Activated T-helper 9 cell treated with anti-CD3 and anti-CD28 coated beads, Interleukin-2, amount 50 U/mL, for 16 hours (primary cell): ENCODE measurements around the gene CENPE.
"Not testable (repeated sequence)": the region's sequence is repeated elsewhere in the genome, so short reads cannot be mapped to it uniquely, and the experiment has no call there.

Experiments
- DNase-seq: peaks from one replicate; pipeline ENCODE4 v3.0.0-alpha.2; 2020; ENCODE audit warnings: low read depth

The CENPE gene, protein sequence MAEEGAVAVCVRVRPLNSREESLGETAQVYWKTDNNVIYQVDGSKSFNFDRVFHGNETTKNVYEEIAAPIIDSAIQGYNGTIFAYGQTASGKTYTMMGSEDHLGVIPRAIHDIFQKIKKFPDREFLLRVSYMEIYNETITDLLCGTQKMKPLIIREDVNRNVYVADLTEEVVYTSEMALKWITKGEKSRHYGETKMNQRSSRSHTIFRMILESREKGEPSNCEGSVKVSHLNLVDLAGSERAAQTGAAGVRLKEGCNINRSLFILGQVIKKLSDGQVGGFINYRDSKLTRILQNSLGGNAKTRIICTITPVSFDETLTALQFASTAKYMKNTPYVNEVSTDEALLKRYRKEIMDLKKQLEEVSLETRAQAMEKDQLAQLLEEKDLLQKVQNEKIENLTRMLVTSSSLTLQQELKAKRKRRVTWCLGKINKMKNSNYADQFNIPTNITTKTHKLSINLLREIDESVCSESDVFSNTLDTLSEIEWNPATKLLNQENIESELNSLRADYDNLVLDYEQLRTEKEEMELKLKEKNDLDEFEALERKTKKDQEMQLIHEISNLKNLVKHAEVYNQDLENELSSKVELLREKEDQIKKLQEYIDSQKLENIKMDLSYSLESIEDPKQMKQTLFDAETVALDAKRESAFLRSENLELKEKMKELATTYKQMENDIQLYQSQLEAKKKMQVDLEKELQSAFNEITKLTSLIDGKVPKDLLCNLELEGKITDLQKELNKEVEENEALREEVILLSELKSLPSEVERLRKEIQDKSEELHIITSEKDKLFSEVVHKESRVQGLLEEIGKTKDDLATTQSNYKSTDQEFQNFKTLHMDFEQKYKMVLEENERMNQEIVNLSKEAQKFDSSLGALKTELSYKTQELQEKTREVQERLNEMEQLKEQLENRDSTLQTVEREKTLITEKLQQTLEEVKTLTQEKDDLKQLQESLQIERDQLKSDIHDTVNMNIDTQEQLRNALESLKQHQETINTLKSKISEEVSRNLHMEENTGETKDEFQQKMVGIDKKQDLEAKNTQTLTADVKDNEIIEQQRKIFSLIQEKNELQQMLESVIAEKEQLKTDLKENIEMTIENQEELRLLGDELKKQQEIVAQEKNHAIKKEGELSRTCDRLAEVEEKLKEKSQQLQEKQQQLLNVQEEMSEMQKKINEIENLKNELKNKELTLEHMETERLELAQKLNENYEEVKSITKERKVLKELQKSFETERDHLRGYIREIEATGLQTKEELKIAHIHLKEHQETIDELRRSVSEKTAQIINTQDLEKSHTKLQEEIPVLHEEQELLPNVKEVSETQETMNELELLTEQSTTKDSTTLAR (N-terminal part only)

DNA sequence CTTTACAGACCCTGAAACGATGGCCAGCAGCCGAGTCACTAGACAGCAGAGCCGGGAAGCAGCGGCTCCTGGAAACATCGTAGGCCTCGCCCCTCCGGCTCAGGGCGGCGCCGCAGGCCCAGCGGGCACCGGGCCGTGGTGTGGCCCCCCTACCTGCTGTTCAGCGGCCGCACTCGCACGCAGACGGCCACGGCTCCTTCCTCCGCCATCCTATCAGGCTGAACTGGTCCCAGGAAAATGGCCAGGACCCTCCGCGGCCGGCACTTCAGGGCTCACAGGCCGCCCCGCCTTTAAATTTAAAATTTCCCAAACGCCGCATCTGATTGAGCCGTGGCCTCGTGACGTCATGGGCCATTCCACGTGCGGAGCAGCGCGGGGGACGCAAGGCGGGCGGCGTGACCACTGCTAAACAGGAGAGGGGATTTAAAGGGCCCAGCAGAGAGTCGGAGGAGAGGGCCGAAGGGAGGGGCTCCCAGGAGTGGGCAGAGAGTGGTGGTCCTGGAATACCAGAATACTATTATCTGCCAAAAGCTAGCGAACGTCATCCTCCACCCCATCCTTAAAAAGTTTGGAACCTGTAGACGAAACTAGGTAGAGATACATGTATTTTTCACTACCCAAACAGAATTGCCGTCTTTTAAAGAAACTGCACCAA lies at the start of gene CENPE:
CENPE (minus strand) TSS at position 233 of the 655 bp plus-strand sequence; CDS start at position 209, 24 bp downstream.
- DNase-seq: peak; percentile 73

DNA sequence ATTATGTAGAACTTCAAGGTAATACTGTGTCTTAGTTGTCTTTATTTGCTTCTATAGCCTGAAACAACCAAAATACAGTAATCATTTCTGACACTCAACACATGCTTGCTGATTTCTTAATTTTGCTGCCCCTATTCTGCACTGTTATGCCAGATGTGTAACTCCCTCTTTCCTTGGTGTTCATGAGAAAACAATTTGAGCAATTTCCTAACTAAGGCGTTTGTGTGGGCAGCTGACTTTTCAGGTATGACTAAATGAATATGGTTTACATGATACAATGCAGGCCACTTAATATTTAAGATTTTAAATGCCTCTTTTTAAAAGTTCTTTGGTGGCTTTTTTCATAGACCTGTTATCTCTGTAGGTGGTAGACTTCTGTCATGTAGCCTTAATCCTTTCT lies 46.1 kb upstream of the CENPE start:
- DNase-seq: no peak

DNA sequence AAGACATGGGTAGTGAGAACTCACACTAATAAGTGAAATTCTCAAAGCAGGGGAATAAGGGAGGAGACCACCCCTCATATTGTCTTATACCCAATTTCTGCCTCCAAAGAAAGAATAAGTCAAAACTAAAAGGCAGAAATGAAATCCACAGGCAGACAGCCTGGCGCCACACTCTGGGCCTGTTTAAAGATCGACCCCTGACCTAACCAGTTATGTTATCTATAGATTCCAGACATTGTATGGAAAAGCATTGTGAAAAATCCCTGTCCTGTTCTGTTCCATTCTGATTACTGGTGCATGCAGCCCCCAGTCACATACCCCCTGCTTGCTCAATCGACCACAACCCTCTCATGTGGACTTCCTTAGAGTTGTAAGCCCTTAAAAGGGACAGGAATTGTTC lies 32.8 kb upstream of the CENPE start:
- not testable (repeated sequence) for DNase-seq

DNA sequence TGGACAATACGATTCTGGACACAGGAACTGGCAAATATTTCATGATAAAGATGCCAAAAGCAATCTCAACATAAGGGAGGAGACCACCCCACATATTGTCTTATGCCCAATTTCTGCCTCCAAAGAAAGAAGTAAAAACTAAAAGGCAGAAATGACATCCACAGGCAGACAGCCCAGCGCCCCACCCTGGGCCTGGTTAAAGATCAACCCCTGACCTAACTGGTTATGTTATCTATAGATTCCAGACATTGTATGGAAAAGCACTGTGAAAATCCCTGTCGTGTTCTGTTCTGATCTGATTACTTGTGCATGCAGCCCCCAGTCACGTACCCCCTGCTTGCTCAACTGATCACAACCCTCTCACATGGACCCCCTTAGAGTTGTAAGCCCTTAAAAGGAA lies 25.4 kb upstream of the CENPE start:
- not testable (repeated sequence) for DNase-seq

DNA sequence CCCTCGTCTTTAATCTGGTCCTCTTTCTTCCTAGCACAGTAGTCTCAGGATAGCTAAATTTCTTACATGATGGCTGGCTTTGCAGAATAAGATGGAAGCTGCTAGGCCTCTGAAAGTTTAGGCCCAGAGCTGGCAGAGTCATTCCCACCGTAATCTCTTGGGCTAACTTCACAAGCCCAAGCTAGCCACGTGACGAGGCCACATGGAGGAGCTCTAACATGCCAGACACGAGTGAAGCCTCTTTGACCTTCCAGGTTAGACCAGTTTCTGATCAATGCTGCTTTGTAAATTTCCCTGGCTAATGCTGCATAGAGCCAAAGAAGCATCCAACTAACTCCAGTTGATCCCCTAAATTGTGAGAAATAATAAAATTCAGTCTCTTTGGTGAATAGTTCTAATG lies 9.5 kb upstream of the CENPE start:
- no peak for DNase-seq

DNA sequence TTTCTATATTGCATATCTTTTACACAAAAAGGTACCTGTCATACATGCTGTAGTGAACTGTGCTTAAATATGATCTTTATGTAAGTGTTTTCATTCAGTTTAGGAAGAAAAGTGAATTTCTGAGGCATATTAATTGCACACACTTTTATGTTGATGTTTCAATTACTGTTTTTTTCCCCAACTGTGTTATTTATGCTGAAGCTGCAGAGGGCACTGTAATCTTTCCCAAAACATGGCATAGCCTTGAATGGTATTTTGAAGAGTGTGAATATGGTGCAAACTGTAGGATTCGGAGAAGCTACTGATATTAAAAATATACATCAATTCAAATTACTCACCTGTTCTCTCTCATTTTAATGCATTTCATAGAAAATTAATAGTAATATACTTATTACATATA lies 6.0 kb upstream of the CENPE start:
- DNase-seq: no peak

DNA sequence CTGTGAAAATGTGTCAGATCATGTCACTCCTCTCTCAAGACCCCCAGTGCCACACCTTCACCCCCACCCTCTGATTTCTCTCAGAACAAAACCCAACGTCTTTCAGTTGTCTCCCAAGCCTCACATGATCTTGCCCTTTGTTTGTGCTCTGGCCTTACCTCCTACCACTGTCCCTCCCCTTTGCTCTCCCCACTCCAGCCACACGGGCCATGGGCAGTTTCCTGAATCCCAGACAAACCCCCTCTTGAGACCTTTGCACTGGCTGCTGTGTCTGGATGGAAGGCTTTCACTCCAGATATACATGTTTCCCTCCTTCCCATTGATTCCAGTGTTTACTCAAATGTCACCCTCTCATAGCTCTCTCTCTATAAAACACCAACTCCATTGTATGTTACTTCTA lies 3.6 kb upstream of the CENPE start:
- no peak for DNase-seq

DNA sequence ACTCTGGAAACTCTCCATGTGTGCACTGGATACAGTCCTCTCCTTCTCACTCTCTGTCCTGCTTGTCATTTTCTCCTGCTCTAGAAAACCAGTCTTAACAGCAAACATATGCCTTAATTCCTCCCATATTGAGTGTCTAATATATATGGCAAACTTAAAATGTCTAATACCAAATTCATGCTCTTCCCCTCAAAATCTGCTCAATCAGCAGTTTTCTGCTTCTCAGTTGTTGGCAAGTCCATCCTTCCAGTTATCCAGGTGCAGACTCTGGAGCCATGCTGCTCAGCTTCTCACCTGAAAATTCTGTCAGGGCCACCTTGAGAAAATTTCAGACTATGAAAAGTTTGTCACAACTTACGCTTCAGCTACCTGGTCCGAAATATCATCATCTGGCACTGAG lies 3.1 kb upstream of the CENPE start:
- no peak for DNase-seq

DNA sequence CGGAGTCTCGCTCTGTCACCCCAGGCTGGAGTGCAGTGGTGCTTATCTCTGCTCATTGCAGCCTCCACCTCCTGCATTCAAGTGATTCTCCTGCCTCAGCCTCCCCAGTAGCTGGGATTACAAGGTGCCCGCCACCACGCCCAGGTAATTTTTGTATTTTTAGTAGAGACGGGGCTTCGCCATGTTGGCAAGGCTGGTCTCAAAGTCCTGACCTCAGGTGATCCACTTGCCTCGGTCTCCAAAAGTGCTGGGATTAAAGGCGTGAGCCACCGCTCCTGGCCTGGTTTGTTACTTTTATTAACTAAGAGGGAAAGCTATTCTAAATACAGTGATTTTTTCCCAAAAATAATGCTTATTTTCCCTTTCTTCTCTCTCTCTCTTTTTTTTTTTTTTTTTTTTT lies 866 bp upstream of the CENPE start:
- no peak for DNase-seq

DNA sequence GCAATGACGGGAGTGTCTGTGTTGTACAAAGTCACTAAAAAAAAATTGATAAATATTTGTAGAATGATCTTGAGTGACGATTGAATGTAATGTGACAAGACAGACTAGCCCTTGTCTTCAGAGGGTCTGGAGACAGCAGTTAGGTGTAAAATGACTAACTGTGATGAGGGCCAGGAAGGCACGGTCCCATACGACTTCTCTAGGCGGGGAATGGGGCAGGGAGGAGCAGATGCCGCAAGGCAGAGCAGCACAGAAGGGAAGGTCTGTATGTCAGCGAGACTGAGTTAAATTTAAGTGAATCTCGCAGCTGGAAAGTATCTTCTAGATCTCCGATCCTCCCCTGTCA lies 405 bp downstream of the CENPE start:
- DNase-seq: no peak

DNA sequence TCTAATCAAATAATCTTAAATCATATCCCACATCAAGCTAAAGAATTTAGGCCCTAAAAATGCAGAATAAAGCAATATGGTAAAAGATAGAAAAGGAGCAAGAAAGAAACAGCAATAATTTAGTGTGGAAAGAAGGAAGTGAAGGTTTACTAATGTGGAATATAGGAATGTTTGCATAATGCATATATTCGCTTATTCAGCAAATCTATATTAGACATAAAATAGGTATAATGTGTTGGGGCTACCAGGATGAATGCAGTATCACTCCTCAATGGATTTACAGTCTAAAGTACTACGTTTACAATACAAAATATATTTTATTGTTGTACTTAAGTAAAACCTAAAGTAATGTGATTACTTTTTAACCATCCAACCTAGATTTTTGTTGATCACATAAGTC lies 4.7 kb downstream of the CENPE start:
- no peak for DNase-seq

DNA sequence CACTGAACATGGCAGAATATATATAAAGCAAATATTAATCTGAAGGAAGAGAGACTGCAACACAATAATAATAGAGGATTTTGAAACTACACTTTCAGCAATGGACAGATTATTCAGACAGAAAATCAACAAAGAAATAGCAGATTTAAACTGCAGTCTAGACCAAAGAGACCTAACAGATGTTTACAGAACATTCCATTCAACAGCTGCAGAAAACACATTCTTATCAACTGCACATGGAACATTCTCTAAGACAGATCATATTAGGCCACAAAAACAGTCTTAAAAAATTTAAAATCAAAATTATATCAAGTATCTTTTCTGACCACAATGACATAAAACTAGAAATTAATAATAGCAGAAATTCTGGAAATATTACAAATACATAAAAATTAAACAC lies 27.1 kb downstream of the CENPE start:
- DNase-seq: no peak

DNA sequence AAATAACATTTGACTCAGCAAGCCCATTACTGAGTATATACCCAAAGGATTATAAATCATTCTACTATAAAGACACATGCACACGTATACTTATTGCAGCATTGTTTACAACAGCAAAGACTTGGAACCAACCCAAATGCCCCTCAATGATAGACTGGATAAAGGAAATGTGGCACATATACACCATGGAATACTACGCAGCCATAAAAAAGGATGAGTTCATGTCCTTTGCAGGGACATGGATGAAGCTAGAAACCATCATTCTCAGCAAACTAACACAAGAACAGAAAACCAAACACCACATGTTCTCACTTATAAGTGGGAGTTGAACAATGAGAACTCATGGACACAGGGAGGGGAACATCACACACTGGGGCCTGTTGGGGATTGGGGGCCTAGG lies 28.4 kb downstream of the CENPE start:
- DNase-seq: not testable (repeated sequence)

DNA sequence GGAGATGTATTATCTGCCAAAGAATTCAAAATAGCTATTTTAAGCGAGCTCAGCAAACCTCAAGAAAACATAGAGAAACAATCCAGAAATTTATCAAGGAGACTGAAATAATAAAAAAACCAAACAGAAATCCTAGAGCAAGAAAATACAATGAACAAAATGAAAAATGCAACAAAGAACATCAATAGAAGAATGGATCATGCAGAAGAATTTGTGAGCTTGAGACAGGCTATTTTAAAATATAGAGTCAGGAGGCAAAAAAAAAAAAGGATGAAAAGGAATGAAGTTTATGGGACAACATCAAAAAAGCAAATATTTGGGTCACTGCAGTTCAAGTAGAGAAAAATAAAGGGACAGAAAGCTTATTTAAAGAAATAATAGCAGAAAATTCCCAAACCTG lies 29.1 kb downstream of the CENPE start:
- no peak for DNase-seq

DNA sequence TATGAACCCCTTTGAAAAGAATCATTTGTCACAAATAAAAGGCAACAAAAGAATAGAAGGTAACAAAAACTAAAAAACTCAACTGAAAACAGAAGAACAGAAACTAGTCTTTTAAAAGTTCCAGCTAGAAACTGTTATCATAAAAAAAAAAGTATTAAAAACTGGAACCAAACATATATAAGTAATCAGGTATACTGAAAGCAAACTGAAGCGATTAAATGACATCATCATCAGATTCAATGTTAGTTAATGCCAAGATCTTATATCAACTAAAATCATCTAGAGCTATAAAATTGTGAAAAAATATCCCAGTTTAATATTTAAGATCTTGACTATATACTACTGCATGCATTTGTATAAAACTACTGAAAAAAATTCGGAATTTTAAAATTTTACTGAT lies 36.0 kb downstream of the CENPE start:
- no peak for DNase-seq

DNA sequence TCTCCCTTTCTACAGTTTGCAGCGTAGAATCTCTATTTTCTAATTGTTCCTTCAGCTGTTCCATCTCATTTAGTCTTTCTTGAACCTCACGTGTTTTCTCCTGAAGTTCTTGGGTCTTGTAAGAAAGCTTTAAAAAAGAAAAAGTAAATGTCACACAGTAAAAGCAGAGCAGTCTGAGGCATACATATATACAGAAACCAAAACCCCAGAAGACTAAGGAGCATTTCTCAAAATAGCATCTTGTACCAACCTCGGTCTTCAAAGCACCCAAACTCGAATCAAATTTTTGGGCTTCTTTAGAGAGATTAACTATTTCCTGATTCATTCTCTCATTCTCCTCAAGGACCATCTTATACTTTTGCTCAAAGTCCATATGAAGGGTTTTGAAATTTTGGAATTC lies 39.4 kb downstream of the CENPE start:
- no peak for DNase-seq

DNA sequence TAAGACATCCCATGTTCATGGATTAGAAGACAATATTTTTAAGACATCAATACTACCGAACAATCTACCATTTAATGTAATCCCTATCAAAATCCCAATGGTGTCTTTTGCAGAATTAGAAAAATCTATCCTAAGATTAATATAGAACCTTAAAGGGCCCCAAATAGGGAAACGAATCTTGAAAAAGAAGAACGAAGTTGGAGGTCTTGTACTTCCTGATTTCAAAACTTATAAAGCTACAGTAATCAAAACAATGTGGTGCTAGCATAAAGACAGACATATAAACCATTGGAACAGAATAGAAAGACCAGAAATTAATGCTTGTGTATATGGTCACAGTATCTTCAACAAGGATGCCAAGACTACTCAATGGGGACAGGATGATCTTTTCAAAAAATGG lies 42.0 kb downstream of the CENPE start:
- no peak for DNase-seq

DNA sequence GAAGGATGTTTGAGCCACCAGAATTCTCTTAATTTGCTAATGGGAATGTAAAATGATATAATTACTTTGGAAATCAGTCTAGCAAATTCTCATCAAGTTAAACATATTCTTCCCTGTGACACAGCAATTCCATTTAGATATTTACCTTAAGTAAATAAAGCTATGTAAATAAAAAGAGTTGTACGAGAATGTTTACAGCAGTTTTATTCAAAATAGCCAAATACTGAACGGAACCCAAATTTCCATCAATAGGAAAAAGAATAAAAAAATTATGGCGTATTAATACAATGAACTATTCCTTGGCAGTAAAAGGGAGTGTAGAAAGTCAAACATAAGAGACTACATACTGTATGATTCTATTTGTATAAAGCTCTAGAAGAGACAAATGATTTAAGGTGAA lies 45.8 kb downstream of the CENPE start:
- no peak for DNase-seq

DNA sequence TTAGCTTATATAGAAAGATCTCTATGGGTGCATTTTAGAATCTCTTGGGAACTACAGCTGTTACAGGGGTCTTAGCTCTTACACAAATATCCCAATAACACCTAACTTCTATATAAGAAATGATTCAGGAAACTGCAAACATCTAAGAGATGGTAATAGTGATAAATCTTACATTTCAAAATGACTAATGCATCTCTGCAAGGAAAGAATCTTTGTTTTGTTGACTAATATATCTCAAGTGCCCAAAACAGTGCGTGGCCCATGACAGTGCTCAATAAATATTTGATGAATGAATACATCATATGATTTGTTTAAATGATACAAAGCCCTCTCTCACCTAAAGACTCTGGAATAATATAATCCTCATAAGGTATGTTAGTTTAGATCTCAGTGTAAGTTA lies 47.5 kb downstream of the CENPE start:
- DNase-seq: no peak

DNA sequence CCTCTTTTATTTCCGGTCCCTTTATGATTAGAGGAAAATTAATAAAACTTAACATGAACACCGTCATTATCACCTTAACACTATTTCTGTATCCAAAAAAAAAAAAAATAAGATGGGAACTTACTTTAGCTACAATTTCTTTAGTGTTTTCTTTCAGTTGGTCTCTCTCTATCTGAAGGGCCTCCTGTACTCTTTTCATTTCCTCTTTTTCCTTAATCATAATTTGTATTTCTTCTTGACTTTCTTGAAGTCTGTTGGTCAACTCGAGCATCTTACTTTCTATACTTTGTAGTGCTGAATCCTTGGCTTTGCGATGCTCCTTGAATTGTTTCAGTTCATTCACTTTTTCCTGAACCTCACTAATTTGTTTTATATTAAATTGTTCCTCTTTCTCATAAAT lies 53.2 kb downstream of the CENPE start:
- DNase-seq: no peak

DNA sequence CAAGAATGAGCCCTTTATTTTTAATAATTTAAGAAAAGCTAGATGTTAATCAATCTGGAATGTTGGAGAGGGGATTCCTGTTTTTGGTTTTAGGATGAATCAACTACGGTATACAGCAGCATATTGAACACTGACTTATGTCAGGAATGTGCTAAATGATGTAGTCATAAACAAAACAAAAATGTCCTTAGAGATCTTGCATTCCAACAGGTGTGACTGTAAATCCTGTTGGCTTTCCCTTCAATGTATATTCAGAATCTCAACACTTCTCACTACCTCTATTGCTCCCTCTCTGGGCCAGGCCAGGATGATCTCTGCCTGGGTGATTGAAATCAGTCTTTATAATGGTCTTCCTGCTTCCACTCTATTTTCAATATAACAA lies 60.7 kb downstream of the CENPE start:
- no peak for DNase-seq
